HG02981 (cell line): ENCODE results near the gene PRKCSH.
A peak's percentile ranks its signal among the peaks of the same experiment; 100 is the strongest.
"Not testable (repeated sequence)": the region's sequence is repeated elsewhere in the genome, so short reads cannot be mapped to it uniquely, and the experiment has no call there.

ENCODE experiments used
- ATAC-seq: cut with Tn5 transposase; IDR thresholded peaks from one replicate; pipeline ENCODE4 v1.9.1; 2021; ENCODE audit warnings: mild to moderate bottlenecking, moderate library complexity; ENCODE audit not compliant: unreplicated experiment

The PRKCSH gene

GRCh38 chr19:11435057-11435832 is at the start of gene PRKCSH, which contains the start of gene ODAD3:
TSS of gene PRKCSH (plus strand) at chr19:11435635. CDS start at chr19:11436118, 483 bp downstream.
TSS of gene ODAD3 (minus strand) at chr19:11435121. CDS start at chr19:11435016, 105 bp downstream.
- ATAC-seq: peak; percentile 89

- no peak for ATAC-seq
These were observed 48.0 kb upstream of the PRKCSH start for GRCh38 chr19:11387162-11388034.

GRCh38 chr19:11390359-11390758 is 45.1 kb upstream of the PRKCSH start:
- no peak for ATAC-seq

GRCh38 chr19:11390933-11391680 is 44.3 kb upstream of the PRKCSH start:
- no peak for ATAC-seq

GRCh38 chr19:11397089-11397610 is 38.3 kb upstream of the PRKCSH start:
- no peak for ATAC-seq

GRCh38 chr19:11399667-11400066 is 35.8 kb upstream of the PRKCSH start:
- ATAC-seq: no peak

GRCh38 chr19:11400798-11401197 is 34.6 kb upstream of the PRKCSH start:
- ATAC-seq: no peak

GRCh38 chr19:11401808-11402543 is 33.5 kb upstream of the PRKCSH start:
- ATAC-seq: no peak

- ATAC-seq: no peak
These were observed 30.7 kb upstream of the PRKCSH start for GRCh38 chr19:11404588-11405222.

- no peak for ATAC-seq
These were observed 29.4 kb upstream of the PRKCSH start for GRCh38 chr19:11405846-11406643.

GRCh38 chr19:11406703-11407236 is 28.7 kb upstream of the PRKCSH start:
- not testable (repeated sequence) for ATAC-seq

GRCh38 chr19:11408591-11408990 is 26.8 kb upstream of the PRKCSH start:
- no peak for ATAC-seq

- no peak for ATAC-seq
These were observed 24.8 kb upstream of the PRKCSH start for GRCh38 chr19:11410682-11411081.

GRCh38 chr19:11414544-11414943 is 20.9 kb upstream of the PRKCSH start:
- no peak for ATAC-seq

- no peak for ATAC-seq
These were observed 18.9 kb upstream of the PRKCSH start for GRCh38 chr19:11416346-11417052.

- no peak for ATAC-seq
These were observed 17.3 kb upstream of the PRKCSH start for GRCh38 chr19:11418094-11418548.

- no peak for ATAC-seq
These were observed 16.6 kb upstream of the PRKCSH start, which contains the start of gene RGL3 for GRCh38 chr19:11418549-11419506. TSS of gene RGL3 (minus strand) at chr19:11419314. CDS start at chr19:11419278, 36 bp downstream.
